Measurements from ENCODE around the gene GDPD3.

GDPD3 gene

DNA sequence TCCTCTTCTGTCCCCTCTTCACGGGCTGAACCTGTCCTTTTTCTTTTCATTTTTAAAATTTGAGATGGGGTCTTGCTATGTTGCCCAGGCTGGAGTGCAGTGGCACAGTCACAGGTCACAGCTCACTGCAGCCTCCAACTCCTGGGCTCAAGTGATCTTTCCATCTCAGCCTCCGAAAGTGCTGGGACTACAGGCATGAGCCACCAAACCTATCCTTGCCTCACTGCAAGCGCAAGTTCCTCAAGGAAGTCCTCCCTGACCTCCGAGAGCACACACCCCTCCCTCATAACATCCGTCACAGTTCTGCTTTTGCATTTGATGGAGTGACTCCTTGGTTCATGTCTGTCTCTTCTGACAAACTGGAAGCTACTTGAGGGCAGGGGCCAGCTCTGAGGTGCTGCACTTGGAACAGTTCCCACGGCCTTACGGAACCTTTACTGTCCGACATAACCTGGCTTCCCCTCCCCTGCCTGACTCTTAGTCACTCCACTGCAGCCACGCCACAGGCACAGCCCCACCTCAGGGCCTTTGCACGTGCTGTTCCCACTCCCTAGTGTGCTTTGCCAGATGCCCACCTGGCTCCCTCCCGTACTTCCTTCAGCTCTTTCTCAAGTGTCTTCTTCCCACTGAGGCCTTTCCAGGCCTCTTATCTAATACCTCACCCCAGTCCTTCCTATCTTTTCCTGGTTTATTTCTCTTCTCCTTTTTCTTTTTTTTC, 26.0 kb downstream of the GDPD3 start:
- H3K4me3 ChIP-seq (ENCODE audit: low read length) = no peak overlapping the region
- TF ChIP-seq, protein P1, sequence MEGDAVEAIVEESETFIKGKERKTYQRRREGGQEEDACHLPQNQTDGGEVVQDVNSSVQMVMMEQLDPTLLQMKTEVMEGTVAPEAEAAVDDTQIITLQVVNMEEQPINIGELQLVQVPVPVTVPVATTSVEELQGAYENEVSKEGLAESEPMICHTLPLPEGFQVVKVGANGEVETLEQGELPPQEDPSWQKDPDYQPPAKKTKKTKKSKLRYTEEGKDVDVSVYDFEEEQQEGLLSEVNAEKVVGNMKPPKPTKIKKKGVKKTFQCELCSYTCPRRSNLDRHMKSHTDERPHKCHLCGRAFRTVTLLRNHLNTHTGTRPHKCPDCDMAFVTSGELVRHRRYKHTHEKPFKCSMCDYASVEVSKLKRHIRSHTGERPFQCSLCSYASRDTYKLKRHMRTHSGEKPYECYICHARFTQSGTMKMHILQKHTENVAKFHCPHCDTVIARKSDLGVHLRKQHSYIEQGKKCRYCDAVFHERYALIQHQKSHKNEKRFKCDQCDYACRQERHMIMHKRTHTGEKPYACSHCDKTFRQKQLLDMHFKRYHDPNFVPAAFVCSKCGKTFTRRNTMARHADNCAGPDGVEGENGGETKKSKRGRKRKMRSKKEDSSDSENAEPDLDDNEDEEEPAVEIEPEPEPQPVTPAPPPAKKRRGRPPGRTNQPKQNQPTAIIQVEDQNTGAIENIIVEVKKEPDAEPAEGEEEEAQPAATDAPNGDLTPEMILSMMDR (conservative IDR thresholded peaks at IDR 0.05; ENCODE audit: low read depth, low read length) = no peak
- DNase-seq (ENCODE audit: low read depth) = no peak

DNA sequence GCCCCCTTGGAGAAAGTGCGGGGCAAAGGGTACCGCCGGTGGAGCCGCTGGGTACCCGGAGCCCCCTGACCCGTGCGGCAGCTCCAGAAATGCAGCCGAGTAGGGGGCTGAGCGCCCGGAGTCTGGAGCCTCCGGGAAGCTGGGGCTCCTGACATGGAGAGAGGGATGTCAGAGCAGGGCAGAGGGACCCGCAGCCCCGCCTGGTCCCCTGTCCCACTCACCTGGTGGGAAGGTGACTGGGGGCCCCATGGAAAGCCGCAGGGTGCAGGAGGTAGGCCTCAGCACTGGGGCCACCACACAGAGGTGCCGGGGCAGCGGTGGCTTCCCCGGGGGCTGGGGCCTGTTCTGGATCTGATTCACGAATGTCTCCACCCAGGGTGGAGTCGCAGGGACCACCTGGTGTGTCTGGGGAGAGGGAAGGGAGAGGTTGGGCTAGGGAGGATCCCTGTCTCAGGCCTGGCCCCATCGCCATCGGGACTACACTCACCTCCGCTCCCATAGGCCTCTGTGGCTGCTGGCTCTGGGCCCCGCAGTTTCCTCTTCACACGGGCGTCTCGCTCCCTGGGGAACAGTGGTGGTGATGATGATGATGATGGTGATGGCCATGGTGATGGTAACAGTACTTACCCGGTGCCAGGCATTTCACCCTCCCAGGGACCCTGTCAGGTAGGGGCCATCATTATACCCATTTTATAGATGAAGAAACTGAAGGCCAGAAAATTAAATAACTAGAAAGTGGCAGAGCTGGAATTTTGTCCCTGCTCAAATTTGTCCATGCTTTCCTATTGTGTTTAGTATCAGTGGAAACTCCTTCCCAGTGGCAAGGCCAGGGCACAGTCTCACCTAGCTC, 26.8 kb downstream of the GDPD3 start:
- DNase-seq (ENCODE audit: low read depth) = no peak
- H3K4me3 ChIP-seq (ENCODE audit: low read length) = no peak overlapping the region
- TF ChIP-seq, protein P1 (conservative IDR thresholded peaks at IDR 0.05; ENCODE audit: low read depth, low read length) = no peak

DNA sequence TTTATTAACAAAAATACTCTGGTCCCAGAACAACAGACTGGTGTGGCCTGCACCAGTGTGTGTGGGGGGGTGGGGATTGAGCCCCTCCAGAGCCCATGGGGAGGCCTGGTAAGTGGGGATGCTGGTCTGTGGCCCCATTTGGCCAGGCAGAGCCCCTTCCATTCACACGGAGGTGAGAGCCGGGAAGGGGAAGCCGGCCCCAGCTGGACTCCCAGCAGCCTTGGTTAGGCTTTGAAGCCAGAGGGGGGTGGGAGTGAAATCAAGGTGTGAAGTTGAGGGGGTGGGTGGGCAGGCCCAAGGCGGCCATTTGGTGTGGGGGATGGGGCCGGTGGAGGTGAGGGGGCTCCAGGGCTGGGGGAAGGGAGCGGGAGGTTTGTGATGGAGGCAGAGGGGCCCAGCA, 27.5 kb downstream of the GDPD3 start:
- TF ChIP-seq, protein P1 (conservative IDR thresholded peaks at IDR 0.05; ENCODE audit: low read depth, low read length) = no peak
- H3K4me3 ChIP-seq (ENCODE audit: low read length) = no peak overlapping the region
- no peak for DNase-seq (ENCODE audit: low read depth)

DNA sequence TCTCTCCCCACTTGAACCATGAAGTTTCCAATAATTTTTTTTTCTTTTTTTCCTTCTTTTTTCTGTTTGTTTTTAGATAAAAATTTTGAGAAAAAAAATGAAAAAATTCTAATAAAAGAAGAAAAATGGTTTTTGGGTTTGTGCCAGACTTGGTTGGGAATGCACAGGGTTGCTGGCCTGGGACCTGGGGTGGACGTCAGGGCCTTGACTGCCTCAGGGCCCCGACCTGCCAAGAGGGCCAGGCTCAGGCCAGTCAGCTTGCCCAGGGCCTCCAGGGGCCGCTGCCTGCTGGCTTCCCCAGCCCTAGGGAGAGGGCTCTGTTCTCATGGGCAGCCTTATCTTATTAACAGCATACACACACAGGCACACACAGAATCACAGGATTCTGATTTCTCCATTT, 28.1 kb downstream of the GDPD3 start:
- TF ChIP-seq, protein P1 (conservative IDR thresholded peaks at IDR 0.05; ENCODE audit: low read depth, low read length) = no peak
- no peak overlapping the region for H3K4me3 ChIP-seq (ENCODE audit: low read length)
- DNase-seq (ENCODE audit: low read depth) = no peak

DNA sequence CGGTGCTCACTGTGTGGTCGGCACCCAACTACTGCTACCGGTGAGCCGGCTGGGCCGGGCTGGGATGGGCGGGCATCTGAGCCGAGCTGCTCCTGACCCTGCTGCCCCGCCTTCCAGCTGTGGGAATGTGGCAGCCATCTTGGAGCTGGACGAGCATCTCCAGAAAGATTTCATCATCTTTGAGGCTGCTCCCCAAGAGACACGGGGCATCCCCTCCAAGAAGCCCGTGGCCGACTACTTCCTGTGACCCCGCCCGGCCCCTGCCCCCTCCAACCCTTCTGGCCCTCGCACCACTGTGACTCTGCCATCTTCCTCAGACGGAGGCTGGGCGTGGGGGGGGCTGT, 28.5 kb downstream of the GDPD3 start:
- TF ChIP-seq, protein P1 (conservative IDR thresholded peaks at IDR 0.05; ENCODE audit: low read depth, low read length) = no peak
- DNase-seq (ENCODE audit: low read depth) = no peak
- no peak overlapping the region for H3K4me3 ChIP-seq (ENCODE audit: low read length)

DNA sequence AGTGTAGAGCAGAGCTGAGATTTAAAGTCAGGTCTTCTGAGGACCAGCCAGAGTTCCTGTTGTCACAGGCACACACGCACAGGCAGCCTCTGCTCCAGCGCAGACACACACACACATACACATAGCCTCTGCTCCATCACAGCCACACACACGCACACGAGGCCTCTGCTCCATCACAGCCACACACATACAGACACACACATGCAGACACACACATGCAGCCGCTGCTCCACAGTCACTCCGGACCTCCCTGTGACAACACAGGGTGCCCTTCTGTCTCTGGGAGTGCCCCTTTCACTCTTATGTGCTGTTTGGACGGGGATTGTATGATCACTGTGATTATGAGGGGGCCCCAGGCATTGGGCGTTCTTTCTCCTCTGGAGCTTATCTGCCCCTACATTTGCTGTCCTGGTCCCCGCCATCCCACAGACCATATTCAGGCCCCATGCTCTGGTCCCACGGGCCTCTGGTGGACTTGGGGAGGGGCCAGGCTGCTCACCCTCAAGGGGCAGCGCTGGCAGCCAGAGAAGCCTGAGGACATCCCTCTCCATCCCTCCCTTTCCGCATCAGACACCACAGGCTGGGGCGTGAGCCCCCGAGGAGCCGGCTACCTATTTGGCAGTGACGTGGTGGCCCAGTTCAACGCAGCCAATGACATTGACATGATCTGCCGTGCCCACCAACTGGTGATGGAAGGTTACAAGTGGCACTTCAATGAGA, 29.1 kb downstream of the GDPD3 start:
- DNase-seq (ENCODE audit: low read depth) = no peak
- TF ChIP-seq, protein P1 (conservative IDR thresholded peaks at IDR 0.05; ENCODE audit: low read depth, low read length) = no peak
- no peak overlapping the region for H3K4me3 ChIP-seq (ENCODE audit: low read length)

Measured in retinal pigment epithelial cell (primary cell).